22Rv1 (cell line): ENCODE data around the gene CELF2.

Experiments
- ZFX ChIP-seq: fragments of 450-650 bp; IDR thresholded peaks from 2 replicates; pipeline ENCODE4 v1.6.1; 2017; ENCODE audit warnings: antibody characterized with exemption, borderline replicate concordance
- TF ChIP-seq, protein P1 (sequence below): fragments of 450-650 bp; IDR thresholded peaks from 2 replicates; pipeline ENCODE4 v1.5.1; 2017; ENCODE audit warnings: mild to moderate bottlenecking

DNA sequence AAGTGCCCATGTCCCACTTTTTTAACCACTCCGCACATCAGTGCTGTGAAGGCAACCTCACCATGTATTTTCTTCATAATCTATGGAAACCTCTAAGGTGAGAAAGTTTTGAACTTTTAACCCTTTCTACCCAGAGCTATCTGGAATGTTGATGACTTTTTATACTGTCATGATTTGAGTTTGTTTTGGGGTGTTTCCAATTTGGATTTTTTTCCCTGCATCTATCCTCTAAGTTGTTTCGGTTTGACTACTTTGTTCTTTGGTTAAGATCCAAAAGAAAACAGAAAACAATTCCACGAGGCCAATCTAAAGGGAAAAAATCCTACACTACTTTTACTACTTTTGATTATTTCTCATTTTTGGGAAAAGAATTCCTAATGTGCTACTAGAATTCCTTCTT is 314.1 kb downstream of the CELF2 start:
- TF ChIP-seq, protein P1, sequence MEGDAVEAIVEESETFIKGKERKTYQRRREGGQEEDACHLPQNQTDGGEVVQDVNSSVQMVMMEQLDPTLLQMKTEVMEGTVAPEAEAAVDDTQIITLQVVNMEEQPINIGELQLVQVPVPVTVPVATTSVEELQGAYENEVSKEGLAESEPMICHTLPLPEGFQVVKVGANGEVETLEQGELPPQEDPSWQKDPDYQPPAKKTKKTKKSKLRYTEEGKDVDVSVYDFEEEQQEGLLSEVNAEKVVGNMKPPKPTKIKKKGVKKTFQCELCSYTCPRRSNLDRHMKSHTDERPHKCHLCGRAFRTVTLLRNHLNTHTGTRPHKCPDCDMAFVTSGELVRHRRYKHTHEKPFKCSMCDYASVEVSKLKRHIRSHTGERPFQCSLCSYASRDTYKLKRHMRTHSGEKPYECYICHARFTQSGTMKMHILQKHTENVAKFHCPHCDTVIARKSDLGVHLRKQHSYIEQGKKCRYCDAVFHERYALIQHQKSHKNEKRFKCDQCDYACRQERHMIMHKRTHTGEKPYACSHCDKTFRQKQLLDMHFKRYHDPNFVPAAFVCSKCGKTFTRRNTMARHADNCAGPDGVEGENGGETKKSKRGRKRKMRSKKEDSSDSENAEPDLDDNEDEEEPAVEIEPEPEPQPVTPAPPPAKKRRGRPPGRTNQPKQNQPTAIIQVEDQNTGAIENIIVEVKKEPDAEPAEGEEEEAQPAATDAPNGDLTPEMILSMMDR: no peak
- TF ChIP-seq ZFX: no peak
